Cortex of kidney (tissue), 1 donor: ENCODE data around the gene RSPH1.

ENCODE experiments used
- DNase-seq: peaks from one replicate; lab custom pipeline; 2025; lab: John Stamatoyannopoulos, UW

The RSPH1 gene

DNA sequence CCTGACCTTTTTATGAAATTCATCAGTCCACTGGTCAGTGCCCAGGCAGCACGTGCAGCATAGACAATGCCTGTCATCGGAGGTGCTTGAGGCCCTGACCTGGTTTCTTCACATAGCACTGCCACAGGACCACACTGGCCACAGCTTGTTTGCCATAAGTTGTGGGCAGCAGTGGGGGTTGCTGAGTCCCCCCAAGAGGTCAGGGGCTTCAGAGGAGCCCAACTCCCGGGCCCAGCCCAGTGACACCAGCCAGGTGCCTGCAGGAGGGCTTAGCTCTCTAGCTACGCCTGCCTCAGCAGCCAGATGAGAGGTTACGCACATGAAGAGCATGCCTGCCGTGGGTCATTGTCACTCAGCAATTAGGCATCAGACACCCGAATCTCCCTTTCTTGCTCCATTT lies 50.7 kb downstream of the RSPH1 start:
- no peak for DNase-seq

DNA sequence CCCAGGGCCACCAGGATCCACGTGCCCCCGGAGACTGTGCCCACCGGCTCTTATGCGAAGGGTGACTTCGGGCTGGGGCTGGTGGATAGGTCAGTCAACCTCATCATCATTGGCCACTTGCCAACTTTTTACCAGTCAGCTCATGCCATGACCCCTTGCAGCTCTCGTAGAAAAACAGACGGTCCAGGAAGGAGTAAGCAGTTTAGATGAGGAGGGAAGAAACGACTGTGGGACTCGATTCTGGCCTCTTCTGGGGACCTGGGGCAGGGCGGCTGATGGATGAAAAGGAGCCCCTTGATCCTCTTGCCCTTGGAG lies 51.3 kb downstream of the RSPH1 start:
- no peak for DNase-seq

DNA sequence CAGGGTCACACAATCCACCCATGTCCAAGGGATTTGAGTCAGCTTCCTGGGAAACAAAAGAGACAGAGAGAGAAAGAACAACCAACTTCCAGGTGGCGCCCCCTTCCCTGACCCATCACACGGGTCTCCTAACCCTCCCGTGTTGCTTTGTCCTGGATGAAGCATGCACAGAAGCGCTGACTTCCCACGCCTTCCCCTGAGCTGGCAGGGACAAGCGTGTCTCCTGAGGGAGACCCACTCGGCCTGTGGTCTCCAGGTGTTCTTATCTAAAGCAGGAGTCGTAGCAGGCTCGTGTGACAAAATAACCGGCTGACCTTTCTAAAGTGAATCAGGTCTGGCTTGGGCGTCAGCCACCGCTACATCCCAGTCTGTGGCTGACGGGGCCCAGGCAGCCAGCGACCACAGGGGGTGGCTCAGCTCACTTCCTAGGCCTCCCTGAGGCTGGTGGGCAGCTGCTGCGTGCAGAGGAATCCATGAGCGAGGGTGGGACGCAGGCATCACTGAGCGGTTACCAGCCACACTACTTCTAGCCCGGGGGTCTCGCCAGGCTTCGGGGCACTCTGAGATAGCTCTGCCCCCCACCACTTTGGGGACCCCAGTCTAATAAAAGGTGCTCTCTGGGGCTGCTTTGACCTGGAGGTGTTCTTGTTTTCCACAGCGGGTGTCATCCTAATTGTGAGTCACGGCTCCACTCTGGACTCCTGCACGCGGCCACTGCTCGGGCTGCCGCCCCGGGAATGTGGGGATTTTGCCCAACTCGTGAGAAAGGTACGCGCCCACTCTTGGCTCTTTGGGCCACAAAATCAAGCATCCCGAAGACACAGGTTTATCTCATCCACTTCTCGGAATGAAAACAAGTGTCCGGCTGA lies 51.9 kb downstream of the RSPH1 start:
- DNase-seq: no peak

DNA sequence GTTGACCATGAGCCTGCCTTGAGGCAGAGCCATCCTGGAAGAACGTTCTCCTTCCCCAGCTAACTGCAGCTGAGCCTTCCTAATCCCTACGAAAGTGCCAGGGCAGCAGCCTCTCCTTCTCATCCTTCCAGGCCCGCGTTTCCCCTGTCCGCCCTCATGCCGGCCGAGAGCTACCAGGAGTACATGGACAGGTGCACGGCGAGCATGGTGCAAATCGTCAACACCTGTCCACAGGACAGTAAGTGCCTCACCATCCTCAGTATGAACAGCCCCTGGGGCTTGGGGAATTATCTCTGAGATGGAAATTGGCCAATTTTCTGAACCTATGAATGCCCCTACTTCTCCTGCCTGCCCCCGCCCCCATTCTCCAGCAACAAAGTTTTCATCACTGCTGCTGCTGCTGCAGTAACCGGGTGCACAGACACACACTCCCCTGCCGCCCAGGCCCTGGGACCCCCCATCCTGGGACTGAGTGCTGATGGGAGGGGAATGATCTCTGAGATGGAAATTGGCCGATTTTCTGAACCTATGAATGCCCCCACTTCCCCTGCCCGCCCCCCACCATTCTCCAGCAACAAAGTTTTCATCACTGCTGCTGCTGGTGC lies 52.7 kb downstream of the RSPH1 start:
- no peak for DNase-seq

DNA sequence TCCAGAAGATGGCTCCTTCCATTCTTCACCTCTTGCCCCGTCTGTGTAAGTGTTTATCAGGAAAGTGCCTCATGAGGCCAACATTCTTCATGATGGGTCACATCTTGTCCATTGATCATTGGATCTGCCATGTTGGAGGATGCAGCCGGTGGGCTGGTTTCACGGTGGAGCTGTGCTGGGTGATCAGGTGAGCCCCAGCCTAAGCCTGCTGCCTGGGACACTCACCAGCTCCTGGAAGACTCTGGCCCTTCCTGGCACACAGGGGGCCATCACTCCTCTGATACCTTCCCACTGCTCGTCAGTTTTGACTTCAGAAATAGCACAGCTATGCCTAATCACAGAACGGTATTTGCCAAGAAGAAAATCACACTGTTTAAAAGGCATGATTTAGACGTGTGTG lies 54.1 kb downstream of the RSPH1 start:
- DNase-seq: no peak

DNA sequence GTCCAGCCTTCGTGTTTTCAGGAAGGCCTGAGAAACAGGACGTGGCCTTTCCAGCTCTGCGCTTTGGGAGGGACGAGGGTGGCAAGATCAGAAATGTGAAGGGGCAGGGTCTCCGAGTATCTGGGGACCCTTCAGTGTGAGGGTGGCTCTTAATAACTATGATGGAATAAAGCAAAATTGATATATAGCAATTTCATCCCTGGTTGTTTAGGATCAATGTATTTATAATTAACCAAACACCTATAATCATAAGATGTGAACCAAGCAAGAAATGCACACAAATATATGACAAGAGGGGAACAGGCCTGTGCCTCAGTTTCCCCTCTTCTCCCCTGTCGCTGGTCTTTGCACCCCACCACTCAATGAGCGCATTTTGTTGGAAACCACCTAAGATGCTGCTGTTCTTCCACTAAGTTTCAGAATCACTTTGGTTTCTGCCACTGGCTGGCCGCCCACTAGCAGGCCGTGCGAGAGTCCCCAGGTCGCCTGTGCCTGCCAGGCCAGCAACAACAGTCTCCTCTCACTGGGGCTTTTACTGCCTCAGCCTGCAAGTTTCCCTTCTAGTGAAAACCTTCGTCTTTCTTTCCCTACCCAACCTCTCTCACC lies 55.7 kb downstream of the RSPH1 start:
- no peak for DNase-seq

DNA sequence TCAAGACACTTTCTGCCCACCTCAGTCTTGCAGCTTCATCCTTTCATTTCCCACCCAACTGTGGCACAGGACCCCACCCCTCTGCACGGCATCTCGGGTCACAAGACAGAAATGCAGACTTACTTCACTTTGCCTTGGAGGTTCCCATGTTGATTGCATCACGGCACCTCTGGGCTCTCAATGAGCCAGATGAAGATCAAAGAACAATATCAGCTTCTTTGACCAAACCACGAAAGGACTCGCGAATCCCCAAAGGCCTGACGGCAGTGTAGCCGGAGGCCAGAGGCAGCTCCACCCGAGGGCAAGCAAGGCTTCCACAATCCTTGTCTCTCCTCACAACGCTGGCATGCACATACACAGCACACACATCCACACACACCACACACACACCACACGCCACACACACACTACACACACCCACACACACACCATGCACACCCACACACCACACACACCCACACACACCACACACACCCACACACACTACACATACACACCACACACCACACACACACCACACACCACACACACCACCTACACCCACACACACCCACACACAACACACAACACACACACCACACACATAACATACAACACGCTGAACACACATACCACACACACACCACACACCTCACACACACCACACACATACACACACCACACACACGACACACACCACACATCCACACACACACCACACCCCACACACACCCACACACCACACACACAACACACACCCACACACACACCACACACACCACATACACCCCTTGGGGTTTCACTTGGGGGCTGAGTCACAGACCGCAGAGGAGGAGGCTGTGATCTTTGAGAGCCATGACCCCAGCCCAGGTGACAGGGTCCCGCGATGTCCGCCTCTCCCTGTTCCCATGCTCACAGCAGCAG lies 56.5 kb downstream of the RSPH1 start:
- no peak for DNase-seq

DNA sequence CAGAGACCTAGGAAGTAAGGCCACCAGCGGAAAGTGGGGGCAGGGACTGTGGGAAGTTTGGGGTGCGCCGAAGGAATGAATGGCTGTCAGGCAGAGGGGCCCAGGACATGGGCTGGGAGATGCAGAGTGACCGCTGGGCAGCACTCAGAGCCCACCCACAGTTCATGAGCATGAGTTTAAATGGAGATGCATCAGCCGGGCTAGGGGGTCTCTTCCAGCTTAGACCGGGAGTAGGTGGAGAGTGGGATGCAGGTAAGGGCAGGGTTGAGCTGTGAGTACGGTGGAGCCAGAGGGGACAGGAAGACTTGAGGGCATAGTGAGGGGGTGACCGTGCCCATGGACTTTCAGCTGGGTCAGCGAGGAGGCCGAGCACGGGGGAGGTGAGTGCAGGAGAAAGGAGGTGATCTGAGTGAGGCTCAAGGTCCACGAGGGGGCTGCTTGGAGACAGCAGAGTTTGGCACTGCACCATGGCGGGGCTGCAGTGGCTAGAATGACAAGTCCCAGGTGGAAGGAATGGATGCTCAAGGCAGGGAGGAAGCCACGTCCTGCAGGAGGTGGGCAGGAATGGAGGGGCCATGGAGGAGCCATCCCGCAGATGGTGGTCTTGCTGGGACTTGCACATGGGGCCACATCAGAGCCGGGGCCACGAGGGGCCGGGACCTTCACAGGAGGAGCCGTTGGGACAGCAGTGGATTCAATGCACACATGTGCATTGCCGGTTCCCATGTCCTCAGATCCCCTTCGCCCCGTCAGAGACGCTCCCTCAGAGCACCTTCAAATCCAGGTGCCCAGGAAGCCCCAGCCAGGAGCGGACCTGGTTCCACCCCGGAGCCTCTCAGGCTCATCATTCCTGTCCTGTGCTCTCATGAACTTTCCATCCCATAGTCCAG lies 57.5 kb downstream of the RSPH1 start:
- no peak for DNase-seq

DNA sequence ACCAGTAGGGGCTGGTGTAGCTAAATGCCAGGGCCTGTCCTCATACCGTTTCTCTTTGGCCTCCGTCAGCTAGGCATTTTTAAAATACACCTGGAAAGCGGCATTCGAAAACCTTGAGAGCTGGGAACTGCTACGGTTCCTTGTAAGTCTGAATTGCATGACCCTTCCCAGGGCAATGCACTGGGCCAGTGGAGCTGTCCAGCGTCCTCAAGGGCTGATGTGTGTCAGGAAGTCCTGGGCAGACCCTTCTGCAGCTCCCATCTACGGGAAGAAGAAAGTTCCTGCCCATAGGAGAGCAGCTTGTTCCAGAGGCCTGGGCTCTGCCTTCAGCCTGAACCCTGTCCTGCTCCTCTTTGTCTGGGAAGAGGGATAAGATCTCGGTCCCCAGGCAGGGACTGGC lies 58.2 kb downstream of the RSPH1 start:
- no peak for DNase-seq

DNA sequence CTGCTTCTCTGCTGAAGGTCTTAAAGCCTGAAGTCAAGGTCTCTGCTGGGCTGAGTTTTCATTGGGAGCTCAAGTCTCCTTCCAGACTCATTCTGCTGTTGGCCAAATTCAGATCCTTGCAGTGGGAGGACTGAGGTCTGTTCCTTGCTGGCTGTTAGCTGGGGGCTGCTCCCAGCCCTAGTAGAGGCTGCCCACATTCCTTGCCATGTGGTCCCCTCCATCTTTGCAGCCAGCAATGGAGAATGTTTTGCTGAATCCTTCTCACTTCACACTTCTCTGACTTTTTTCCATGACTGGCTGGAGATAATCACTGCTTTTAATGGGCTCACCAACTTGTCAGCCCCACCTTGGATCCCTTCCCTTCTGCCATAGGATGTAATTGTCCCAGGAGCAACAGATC lies 59.1 kb downstream of the RSPH1 start:
- no peak for DNase-seq

DNA sequence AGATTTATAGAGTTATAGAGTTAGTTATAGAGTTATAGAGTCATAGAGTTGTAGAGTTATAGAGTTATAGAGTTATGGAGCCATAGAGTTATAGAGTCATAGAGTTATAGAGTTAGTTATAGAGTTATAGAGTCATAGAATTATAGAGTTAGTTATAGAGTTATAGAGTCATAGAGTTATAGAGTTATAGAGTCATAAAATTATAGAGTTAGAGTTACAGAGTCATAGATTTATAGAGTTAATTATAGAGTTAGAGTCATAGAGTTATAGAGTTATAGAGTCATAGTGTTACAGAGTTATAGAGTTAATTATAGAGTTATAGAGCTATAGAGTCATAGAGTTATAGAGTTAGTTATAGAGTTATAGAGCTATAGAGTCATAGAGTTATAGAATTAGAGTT lies 60.2 kb downstream of the RSPH1 start:
- no peak for DNase-seq

DNA sequence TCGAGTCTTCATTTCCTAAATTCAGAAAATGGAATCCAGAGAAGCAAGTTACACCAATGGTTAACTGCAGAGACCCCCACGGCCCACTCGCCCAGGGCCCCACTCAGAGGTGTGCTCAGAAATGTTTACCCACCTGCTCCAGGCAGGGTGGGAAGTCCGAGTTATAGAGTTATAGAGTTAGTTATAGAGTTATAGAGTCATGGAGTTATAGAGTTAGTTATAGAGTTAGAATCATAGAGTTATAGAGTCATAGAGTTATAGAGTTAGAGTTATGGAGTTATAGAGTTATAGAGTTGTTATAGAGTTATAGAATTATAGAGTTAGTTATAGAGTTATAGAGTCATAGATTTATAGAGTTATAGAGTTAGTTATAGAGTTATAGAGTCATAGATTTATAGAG lies 60.6 kb downstream of the RSPH1 start:
- no peak for DNase-seq

DNA sequence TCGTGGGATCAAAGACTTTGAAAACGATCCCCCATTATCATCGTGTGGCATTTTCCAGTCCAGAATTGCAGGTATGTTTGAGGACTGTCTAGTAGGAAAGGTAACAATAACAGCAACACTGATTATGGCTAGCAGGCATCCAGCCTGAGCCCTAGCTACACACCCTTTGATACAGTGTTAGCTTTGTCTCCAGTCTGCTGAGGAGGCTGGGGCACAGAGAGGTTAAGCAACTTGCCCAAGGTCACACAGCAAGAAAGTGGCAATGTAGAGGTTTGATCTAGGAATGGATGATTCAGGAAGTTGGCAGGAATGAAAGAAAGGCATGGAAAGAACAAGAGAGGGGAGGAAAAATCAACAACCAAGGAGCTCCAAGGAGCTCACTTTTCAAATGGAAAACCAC lies 61.1 kb downstream of the RSPH1 start:
- no peak for DNase-seq

DNA sequence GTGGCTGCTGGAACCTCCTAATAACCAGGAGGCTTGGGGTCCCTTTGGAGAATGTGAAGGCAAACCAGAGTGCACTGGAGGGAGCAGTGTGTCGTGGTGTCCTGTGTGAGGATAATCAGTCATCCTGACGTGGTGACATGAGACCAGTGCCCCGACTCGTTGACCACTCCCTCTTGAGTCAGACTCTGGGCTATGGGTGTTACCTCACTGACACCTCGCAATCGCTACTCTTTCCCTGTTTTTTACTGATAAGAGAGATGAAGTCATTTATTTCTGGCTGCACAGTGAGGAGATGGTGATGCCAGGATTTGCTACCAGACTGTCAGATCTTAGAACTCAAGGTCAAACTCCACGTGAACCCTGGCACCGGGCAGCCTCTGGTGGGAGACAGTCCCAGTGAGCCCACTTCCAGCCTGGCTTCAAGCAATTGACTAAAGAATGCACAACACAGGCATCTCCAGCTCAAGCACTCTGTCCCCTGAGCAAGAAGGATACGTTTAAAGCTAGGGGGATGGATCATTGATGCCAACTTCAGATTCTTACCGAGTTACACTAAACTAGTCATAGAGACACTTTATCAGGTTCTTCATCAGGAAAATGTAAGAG lies 62.0 kb downstream of the RSPH1 start:
- DNase-seq: no peak

DNA sequence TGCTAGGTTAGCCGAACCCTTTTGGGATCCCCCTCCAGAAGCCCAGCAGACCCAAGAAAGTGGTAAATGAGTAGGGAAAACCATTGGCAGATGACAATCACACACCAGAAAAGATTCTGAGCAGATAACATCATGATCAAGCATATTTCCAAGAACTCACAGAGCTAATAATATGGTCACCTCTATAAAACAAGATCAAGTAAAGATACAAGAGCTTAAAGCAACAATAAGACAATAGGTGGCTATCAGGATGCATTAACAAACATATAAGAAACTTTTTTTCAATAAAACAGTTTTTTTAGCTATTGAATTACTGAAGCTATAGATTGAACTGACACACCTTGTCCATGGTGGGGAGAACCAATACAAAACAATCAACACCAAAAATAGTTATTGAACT lies 63.3 kb downstream of the RSPH1 start:
- no peak for DNase-seq

DNA sequence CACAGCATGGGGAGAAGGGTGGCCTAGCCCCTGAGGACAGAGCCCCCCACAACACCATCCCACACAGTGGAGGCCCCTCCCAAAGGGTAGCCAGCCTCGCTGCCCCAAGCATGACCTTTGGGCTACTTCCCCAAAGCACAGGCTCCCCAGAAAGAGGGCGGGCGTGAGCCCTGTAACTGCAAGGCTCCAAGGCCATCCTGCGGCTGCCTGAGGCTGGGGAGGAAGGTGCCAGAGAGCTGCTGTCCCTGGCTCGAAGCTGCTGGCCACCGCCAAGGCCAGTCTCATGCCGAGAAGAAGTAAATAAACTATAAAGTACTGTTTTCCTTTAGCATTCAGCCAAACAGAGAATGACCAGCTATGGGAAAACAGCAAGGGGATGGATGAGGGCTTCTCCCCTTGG lies 64.8 kb downstream of the RSPH1 start:
- DNase-seq: no peak

DNA sequence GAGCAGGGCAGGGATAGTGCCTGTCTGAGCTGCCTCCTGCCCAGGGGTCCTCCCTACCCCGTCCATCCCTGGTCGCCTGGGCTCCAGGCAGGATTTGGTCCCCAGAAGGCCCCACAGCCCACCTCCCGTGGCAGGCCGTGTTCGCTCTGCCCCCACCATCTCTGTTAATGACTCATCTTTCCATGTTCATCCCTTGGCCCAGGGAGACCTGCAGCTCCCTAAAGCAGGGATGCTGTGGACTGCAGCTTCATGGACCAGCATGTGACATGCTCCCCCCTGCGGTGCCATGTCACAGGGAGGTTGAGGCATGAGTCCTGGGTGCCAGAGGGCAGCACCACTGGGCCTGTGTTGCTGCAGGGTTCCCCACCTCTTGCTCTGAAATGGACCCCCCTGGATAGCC lies 65.5 kb downstream of the RSPH1 start:
- DNase-seq: no peak

DNA sequence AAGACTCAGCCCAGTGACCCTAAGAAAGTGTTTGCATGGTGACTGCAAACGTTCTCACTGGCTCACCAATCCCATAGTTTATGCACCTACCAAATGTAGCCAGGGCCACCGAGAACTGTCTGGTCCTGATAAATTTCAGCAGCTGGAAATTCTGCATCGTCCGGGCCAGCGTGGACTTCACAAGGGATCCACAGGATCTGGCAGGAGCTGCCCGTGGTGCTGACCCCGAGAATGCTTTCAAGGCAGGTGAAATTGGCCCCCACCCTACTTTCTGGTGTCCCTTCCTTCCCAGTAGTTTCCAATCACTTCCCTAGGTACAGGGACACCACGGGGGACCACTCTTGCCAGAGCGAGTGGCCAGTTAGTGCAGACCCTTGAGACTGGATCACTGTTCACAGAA lies 66.2 kb downstream of the RSPH1 start:
- no peak for DNase-seq

DNA sequence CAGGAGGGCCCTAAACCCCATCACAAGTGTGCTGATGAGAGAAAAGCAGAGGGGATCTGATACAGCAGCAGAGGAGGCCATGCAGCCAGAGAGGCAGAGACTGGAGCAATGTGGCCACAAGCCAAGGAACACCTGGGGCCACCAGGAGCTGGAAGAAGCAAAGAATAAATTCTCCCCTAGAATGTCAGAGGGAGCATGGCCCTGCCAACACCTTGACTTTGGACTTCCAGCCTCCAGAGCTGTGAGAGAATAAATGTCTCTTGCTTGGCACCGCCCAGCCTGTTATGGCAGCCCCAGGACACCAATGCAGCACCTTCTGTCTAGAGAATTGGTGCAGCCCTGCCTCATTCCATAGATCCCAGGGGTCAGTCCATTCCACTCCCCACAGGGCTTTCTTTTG lies 67.0 kb downstream of the RSPH1 start:
- DNase-seq: no peak

DNA sequence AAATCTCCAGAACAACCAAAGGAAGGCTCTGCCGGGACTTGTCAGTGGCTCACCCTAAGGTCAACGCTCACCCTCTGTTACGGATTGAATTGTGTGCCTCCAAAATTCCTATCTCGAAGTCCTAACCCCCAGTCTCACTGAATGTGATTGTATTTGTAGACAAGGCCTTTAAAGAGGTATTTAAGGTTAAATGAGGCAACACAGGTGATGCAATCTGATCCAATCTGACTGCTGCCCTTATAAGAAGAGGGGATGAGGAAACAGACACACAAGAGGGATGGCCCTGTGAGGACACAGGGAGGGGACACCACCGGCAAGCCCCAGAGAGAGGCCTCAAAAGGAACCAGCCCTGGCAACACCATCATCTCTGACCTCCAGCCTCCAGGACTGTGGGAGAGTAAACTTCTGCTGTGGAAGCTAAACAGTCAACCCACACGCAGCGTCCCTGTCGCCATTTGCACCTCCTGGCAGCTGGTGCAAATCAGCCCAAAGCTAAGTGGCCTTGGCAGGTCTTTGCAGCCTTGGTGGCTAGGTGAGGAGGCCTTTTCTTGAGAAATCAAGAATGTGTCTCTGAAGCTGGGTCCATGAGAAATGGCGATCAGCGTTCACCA lies 68.1 kb downstream of the RSPH1 start:
- DNase-seq: no peak
